ENCODE data around the gene KRTAP10-12. TPM values are rescaled to one million over a fixed set of nuclear protein-coding genes. Genes with fewer than 3 reads are reported as not detected.

Gene KRTAP10-12
- total and polyA plus RNA-seq, 10 of the 15 experiments (the other 5 are each of a cell fraction or from before 2014, with no cell fraction given) = not detected

DNA sequence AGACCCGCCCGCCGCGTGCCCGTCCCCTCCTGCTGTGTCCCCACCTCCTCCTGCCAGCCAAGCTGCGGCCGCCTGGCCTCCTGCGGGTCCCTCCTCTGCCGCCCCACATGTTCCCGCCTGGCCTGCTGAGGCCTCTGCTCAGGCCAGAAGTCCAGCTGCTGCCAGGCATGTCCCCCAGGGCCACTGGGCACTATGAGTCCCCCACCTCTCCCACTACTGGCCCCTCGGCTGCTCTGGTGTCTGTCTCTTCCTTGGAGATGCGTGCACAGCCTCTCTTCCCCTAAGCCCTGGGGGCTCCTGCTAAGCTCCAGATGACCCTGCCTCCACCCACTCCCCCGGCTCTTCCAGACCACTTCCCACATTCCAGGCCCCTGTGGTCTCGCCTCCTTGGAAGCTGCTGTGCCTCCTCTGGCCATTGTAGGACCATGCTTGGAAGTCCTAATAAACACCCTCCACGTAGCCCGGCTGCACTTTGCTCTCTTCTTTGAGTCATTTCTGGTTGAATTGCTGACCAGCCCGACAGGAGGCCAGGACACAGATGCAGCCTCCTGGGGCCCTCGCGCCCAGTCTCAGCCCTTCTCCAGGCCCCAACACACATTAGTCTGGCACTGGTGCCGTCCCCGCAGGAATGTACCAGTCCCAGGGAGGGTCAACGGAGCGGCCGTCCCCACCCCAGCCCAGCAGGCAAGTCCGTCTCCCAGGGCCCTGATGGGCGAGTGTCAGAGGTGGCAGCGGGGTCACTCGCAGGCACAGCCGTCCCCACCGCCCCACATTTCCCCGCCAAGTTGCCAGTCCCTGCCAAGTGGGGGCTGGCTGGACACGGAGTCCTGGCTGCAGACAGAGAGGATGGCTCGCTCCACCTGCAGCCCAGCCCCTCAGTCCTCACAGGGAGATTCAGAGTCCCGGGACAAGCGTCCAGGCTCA is 1.1 kb downstream of the KRTAP10-12 start:
- Histone ChIP-seq H3K79me2 (ENCODE audit: control insufficient read depth, insufficient read depth, low read length) (no peaks in the 10 kb centered on the region), H3K4me3 (no peak overlapping the region), H3K36me3 (ENCODE audit: control insufficient read depth in 2 of 2, insufficient read depth in 2 of 2, low read length in 1 of 2) (no peaks in the 10 kb centered on the region), H3K9ac (ENCODE audit: control insufficient read depth, insufficient read depth, low read length) (no peak overlapping the region), H3K4me2 (ENCODE audit: control insufficient read depth, insufficient read depth) (no peak overlapping the region), H3K27me3 (replicated peaks in 1 of 2; ENCODE audit: control insufficient read depth in 2 of 2, insufficient read depth in 2 of 2, low read length in 1 of 2) (peaks cover 2 to 3% of the 10 kb centered on the region in 2 experiments; a peak in 3 of 4 replicates), H4K20me1 (ENCODE audit: control insufficient read depth, insufficient read depth) (no peaks in the 10 kb centered on the region), H3K27ac (ENCODE audit: control insufficient read depth, insufficient read depth) (no peak overlapping the region), H3K9me3 (replicated peaks; ENCODE audit: control insufficient read depth, insufficient read depth, low read length) (no peaks in the 10 kb centered on the region; the same call in 2 of the 3 replicates), H3K4me1 (ENCODE audit: control insufficient read depth, insufficient read depth, low read length) (no peaks in the 10 kb centered on the region), H2AFZ (ENCODE audit: control insufficient read depth, low read depth, low read length) (no peak overlapping the region)
- ChIA-PET CTCF (no interaction called here), SMC1A (ENCODE audit: uncharacterized antibody, unreplicated experiment) (no interaction called here), POLR2A (no interaction called here), RAD21 (ENCODE audit: unreplicated experiment) (no interaction called here)
- no peak for TF ChIP-seq RB1 (IDR thresholded peaks at IDR 0.05; ENCODE audit: borderline replicate concordance)
- TF ChIP-seq, protein P1, sequence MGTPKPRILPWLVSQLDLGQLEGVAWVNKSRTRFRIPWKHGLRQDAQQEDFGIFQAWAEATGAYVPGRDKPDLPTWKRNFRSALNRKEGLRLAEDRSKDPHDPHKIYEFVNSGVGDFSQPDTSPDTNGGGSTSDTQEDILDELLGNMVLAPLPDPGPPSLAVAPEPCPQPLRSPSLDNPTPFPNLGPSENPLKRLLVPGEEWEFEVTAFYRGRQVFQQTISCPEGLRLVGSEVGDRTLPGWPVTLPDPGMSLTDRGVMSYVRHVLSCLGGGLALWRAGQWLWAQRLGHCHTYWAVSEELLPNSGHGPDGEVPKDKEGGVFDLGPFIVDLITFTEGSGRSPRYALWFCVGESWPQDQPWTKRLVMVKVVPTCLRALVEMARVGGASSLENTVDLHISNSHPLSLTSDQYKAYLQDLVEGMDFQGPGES (IDR thresholded peaks at IDR 0.05) = no peak
- no peak for TF ChIP-seq YBX1 (IDR thresholded peaks at IDR 0.05)
- TF ChIP-seq, protein P2, sequence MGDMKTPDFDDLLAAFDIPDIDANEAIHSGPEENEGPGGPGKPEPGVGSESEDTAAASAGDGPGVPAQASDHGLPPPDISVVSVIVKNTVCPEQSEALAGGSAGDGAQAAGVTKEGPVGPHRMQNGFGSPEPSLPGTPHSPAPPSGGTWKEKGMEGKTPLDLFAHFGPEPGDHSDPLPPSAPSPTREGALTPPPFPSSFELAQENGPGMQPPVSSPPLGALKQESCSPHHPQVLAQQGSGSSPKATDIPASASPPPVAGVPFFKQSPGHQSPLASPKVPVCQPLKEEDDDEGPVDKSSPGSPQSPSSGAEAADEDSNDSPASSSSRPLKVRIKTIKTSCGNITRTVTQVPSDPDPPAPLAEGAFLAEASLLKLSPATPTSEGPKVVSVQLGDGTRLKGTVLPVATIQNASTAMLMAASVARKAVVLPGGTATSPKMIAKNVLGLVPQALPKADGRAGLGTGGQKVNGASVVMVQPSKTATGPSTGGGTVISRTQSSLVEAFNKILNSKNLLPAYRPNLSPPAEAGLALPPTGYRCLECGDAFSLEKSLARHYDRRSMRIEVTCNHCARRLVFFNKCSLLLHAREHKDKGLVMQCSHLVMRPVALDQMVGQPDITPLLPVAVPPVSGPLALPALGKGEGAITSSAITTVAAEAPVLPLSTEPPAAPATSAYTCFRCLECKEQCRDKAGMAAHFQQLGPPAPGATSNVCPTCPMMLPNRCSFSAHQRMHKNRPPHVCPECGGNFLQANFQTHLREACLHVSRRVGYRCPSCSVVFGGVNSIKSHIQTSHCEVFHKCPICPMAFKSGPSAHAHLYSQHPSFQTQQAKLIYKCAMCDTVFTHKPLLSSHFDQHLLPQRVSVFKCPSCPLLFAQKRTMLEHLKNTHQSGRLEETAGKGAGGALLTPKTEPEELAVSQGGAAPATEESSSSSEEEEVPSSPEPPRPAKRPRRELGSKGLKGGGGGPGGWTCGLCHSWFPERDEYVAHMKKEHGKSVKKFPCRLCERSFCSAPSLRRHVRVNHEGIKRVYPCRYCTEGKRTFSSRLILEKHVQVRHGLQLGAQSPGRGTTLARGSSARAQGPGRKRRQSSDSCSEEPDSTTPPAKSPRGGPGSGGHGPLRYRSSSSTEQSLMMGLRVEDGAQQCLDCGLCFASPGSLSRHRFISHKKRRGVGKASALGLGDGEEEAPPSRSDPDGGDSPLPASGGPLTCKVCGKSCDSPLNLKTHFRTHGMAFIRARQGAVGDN (IDR thresholded peaks at IDR 0.05) = no peak
- TF ChIP-seq CBX5 (IDR thresholded peaks at IDR 0.05; ENCODE audit: low read depth) = no peak
- no peak for TF ChIP-seq CBFB (IDR thresholded peaks at IDR 0.05; ENCODE audit: low read depth)
- no peak for TF ChIP-seq NR2C2 (IDR thresholded peaks at IDR 0.05; ENCODE audit: borderline replicate concordance, control insufficient read depth, insufficient read length, low read depth)
- TF ChIP-seq EGR1 (IDR thresholded peaks at IDR 0.05; ENCODE audit: borderline replicate concordance in 1 of 2, low read depth in 2 of 2, low read length in 2 of 2) = no peak
- TF ChIP-seq EZH2 (IDR thresholded peaks at IDR 0.05; ENCODE audit: borderline replicate concordance, control insufficient read depth, low read depth, low read length) = no peak
- no peak for TF ChIP-seq TCF7 (IDR thresholded peaks at IDR 0.05; ENCODE audit: borderline replicate concordance)
- TF ChIP-seq RAD51 (IDR thresholded peaks at IDR 0.05) = no peak
- no peak for TF ChIP-seq HDAC6 (IDR thresholded peaks at IDR 0.05; ENCODE audit: unreplicated experiment)
- no peak for TF ChIP-seq ZNF217 (IDR thresholded peaks at IDR 0.05)
- TF ChIP-seq SREBF1 (IDR thresholded peaks at IDR 0.05; ENCODE audit: low read length) = no peak
- no peak for TF ChIP-seq IRF4 (IDR thresholded peaks at IDR 0.05; ENCODE audit: low read depth, low read length)
- TF ChIP-seq KLF5 (IDR thresholded peaks at IDR 0.05; ENCODE audit: partially characterized antibody) = no peak
- TF ChIP-seq PAX5 (IDR thresholded peaks at IDR 0.05; ENCODE audit: borderline replicate concordance, low read depth, low read length) = no peak
- no peak for TF ChIP-seq CBX3 (IDR thresholded peaks at IDR 0.05; ENCODE audit: borderline replicate concordance, low read depth)
- no peak for TF ChIP-seq CHD4 (IDR thresholded peaks at IDR 0.05)
- TF ChIP-seq HCFC1 (IDR thresholded peaks at IDR 0.05; ENCODE audit: low read length) = no peak
- no TSS peak for BruUV-seq (replicated peaks)
- 28% methylated on average over 30 of the region's 35 CpGs for WGBS (ENCODE audit: insufficient coverage, insufficient replicate concordance, low lambda C conversion rate, missing lambda C conversion rate)
- FAIRE-seq (no peak), ATAC-seq (no peak), DNase-seq (ENCODE audit: low read depth, low spot score) (no peak)
- in situ Hi-C loops (cut with MboI) (no loop called here), intact Hi-C loops (cut with micrococcal nuclease; ENCODE audit: unreplicated experiment) (no loop called here)
